SK-N-SH (cell line): ENCODE measurements around the gene RNF151. TPM values are rescaled to one million over a fixed set of nuclear protein-coding genes. Genes with fewer than 3 reads are reported as not detected.
A peak's percentile ranks its signal among the peaks of the same experiment; 100 is the strongest.

ENCODE experiments used
- CTCF ChIP-seq: fragments of 200-600 bp; sonication (generic); IDR thresholded peaks from 2 replicates; pipeline ENCODE4 v1.6.1; 2017; ENCODE audit warnings: antibody characterized with exemption, mild to moderate bottlenecking, moderate library complexity
- ELF1 ChIP-seq: IDR thresholded peaks from 2 replicates; pipeline ENCODE4 v1.4.0; 2012
- EP300 ChIP-seq, 2 experiments: IDR thresholded peaks; 2 replicates each; pipeline versions ENCODE4 v1.4.0 to v1.6.1; 2012; ENCODE audit warnings: borderline replicate concordance in 1 of 2, low read depth in 1 of 2, low read length in 1 of 2
- EZH2phosphoT487 ChIP-seq: fragments of 200-600 bp; sonication (generic); IDR thresholded peaks from 2 replicates; pipeline ENCODE4 v1.6.1; 2017; ENCODE audit warnings: low read depth, mixed run types, mild to moderate bottlenecking, antibody characterized with exemption, moderate library complexity, borderline replicate concordance
- FOSL2 ChIP-seq: IDR thresholded peaks from 2 replicates; pipeline ENCODE4 v1.4.0; 2012; ENCODE audit warnings: low read depth, mild to moderate bottlenecking, moderate library complexity, borderline replicate concordance
- MAX ChIP-seq: IDR thresholded peaks from 2 replicates; pipeline ENCODE4 v1.4.0; 2012; ENCODE audit warnings: low read depth
- NFIC ChIP-seq: IDR thresholded peaks from 2 replicates; pipeline ENCODE4 v1.4.0; 2012; ENCODE audit warnings: borderline replicate concordance
- PBX3 ChIP-seq: IDR thresholded peaks from 2 replicates; pipeline ENCODE4; 2012
- RAD21 ChIP-seq: IDR thresholded peaks from 2 replicates; pipeline ENCODE4 v1.6.1; 2012; ENCODE audit warnings: mild to moderate bottlenecking, low read length
- REST ChIP-seq: IDR thresholded peaks from 2 replicates; pipeline ENCODE4 v1.6.1; 2012; ENCODE audit warnings: mild to moderate bottlenecking, low read depth, low read length, moderate library complexity
- RFX5 ChIP-seq: IDR thresholded peaks from 2 replicates; pipeline ENCODE4 v1.6.1; 2012; ENCODE audit warnings: mild to moderate bottlenecking, improper control_type of control experiment, low read length
- SMC3 ChIP-seq: IDR thresholded peaks from 2 replicates; pipeline ENCODE4 v1.6.1; 2012; ENCODE audit warnings: low read depth, low read length, improper control_type of control experiment
- USF2 ChIP-seq: fragments of 150-350 bp; IDR thresholded peaks from 2 replicates; pipeline ENCODE4 v1.6.1; 2017; ENCODE audit warnings: antibody characterized with exemption, low read length, low read depth, borderline replicate concordance
- YY1 ChIP-seq: IDR thresholded peaks from 2 replicates; pipeline ENCODE4 v1.4.0; 2012; ENCODE audit warnings: low read depth, mild to moderate bottlenecking
- ZBTB33 ChIP-seq: IDR thresholded peaks from 2 replicates; pipeline ENCODE4 v1.4.0; 2012; ENCODE audit warnings: low read depth, borderline replicate concordance
- polyA plus RNA-seq, 3 experiments: library from polyadenylated mRNA; depleted of rRNA; stranded (reverse); fragments of >200 nt; gene quantifications; 2 replicates each; pipeline ENCODE4 v1.2.3, GENCODE V29; 2012

RNF151 gene
- polyA plus RNA-seq, 1 of the 3 experiments (the other 2 are of a cell fraction), result 0.07 TPM

GRCh38 chr16:1959269-1960039 is 7.2 kb upstream of the RNF151 start, which contains the start of gene NDUFB10 (continued):
- peak; percentile 45 for TF ChIP-seq RAD21
- TF ChIP-seq RFX5, result no peak
- no peak for TF ChIP-seq USF2
- TF ChIP-seq FOSL2, result no peak
- TF ChIP-seq EZH2phosphoT487, result no peak
- TF ChIP-seq NFIC, result no peak
- TF ChIP-seq REST, result 0 out of 2 replicates have a peak, but pooled peaks have one; percentile 35
- TF ChIP-seq SMC3, result peak; percentile 41
- TF ChIP-seq MAX, result no peak; the same call in 1 of the 2 replicates
- no peak for TF ChIP-seq PBX3
- TF ChIP-seq CTCF, result peak; percentile 73
- TF ChIP-seq ELF1, result no peak
- TF ChIP-seq YY1, result peak; percentile 54; the same call in 1 of the 2 replicates
- no peak; a peak in 1 of 4 replicates for TF ChIP-seq EP300 (IDR thresholded peaks at IDR 0.05; ENCODE audit: borderline replicate concordance in 1 of 2, low read depth in 1 of 2, low read length in 1 of 2)
- TF ChIP-seq ZBTB33, result peak; percentile 24; the same call in 1 of the 2 replicates
